ENCODE data around the gene SYNGR2.

The SYNGR2 gene

DNA sequence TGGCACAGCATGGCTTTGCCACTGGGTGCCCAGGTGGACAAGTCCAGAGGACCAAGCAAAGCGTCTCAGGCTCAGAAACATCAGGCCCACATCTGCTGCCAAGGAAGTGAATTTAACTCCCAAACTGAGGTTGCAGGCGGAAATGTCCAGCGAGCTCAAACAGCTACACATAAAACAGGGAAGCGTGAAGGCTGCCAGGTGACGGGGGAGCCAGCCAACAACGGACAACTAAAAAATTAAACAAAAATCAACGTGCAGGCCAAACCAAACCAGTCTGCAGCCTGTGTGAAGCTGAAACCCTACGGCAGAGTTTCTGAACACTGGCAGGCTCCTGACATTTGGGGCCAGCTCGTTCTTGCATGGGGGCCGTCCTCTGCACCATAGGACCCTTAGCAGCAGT is 16.0 kb downstream of the SYNGR2 start:
- DNase-seq (ENCODE audit: low read depth) = no peak
- no peak for TF ChIP-seq POLR2A (IDR thresholded peaks at IDR 0.05; ENCODE audit: extremely low read depth, insufficient read length)
- TF ChIP-seq, protein P1, sequence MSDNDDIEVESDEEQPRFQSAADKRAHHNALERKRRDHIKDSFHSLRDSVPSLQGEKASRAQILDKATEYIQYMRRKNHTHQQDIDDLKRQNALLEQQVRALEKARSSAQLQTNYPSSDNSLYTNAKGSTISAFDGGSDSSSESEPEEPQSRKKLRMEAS (IDR thresholded peaks at IDR 0.05; ENCODE audit: low read depth, low read length) = no peak
- TF ChIP-seq MYC (IDR thresholded peaks at IDR 0.05; ENCODE audit: low read depth, low read length) = no peak
- TF ChIP-seq, protein P2, sequence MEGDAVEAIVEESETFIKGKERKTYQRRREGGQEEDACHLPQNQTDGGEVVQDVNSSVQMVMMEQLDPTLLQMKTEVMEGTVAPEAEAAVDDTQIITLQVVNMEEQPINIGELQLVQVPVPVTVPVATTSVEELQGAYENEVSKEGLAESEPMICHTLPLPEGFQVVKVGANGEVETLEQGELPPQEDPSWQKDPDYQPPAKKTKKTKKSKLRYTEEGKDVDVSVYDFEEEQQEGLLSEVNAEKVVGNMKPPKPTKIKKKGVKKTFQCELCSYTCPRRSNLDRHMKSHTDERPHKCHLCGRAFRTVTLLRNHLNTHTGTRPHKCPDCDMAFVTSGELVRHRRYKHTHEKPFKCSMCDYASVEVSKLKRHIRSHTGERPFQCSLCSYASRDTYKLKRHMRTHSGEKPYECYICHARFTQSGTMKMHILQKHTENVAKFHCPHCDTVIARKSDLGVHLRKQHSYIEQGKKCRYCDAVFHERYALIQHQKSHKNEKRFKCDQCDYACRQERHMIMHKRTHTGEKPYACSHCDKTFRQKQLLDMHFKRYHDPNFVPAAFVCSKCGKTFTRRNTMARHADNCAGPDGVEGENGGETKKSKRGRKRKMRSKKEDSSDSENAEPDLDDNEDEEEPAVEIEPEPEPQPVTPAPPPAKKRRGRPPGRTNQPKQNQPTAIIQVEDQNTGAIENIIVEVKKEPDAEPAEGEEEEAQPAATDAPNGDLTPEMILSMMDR (IDR thresholded peaks at IDR 0.05; ENCODE audit: low read depth, low read length) = no peak
- H3K4me3 ChIP-seq (ENCODE audit: low read depth, low read length) = no peak overlapping the region

DNA sequence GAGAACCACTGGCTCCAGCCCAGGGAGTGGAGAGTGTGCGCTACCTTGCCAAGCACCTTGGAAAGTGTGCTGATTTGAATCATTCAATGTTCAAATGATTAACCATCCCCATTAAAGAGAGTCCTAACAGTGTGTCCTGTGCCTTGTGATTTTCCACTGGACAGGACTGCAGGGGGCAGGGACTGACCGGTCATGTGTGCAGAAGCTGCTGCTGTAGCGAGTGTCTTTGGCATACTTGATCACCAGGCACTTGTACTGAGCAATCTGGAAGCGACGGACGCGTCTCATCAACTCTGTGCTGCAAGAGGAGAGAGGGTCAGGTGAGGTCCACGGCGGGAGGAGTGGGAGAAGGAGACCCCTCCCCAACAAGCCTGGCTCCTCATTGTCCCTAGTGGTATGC is 16.5 kb downstream of the SYNGR2 start:
- DNase-seq (ENCODE audit: low read depth) = no peak
- no peak overlapping the region for H3K4me3 ChIP-seq (ENCODE audit: low read depth, low read length)
- TF ChIP-seq, protein P2 (IDR thresholded peaks at IDR 0.05; ENCODE audit: low read depth, low read length) = no peak
- TF ChIP-seq, protein P1 (IDR thresholded peaks at IDR 0.05; ENCODE audit: low read depth, low read length) = no peak
- TF ChIP-seq POLR2A (IDR thresholded peaks at IDR 0.05; ENCODE audit: extremely low read depth, insufficient read length) = no peak
- no peak for TF ChIP-seq MYC (IDR thresholded peaks at IDR 0.05; ENCODE audit: low read depth, low read length)

DNA sequence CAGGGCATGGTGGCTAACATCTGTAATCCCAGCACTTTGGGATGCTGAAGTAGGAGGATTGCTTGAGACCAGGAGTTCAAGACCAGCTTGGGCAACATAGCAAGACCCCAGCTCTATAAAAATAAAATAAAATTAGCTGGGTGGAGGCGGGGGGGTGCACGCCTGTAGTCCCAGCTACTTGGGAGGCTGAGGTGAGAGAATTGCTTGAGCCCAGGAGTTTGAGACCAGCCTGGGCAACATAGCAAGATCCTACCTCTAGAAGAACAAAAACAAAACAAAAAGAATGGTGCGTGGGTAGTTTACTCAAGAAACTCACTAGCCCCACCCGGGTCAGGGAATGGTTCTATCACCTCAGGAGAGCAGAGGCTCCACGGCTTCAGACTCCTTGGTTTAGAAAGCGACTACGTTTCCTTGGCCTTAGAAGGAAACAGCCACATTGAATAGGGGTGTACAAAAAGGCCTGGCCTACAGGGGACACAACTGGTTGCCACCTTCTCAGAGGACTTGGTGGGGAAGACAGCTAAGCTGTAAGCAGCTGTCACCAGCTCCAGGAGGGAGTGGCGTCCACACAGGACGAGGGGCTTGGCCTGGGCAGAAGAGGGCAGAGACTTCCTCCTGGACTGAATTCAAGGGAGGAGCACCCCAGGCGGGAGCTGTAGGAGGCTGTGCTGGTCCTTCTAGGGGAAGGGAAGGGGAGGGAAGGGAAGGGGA is 17.8 kb downstream of the SYNGR2 start:
- peak overlapping the region; percentile 59 for H3K4me3 ChIP-seq (ENCODE audit: low read depth, low read length)
- TF ChIP-seq, protein P2 (IDR thresholded peaks at IDR 0.05; ENCODE audit: low read depth, low read length) = no peak
- TF ChIP-seq MYC (IDR thresholded peaks at IDR 0.05; ENCODE audit: low read depth, low read length) = no peak
- TF ChIP-seq, protein P1 (IDR thresholded peaks at IDR 0.05; ENCODE audit: low read depth, low read length) = no peak
- no peak for TF ChIP-seq POLR2A (IDR thresholded peaks at IDR 0.05; ENCODE audit: extremely low read depth, insufficient read length)
- peak; percentile 63 for DNase-seq (ENCODE audit: low read depth)

DNA sequence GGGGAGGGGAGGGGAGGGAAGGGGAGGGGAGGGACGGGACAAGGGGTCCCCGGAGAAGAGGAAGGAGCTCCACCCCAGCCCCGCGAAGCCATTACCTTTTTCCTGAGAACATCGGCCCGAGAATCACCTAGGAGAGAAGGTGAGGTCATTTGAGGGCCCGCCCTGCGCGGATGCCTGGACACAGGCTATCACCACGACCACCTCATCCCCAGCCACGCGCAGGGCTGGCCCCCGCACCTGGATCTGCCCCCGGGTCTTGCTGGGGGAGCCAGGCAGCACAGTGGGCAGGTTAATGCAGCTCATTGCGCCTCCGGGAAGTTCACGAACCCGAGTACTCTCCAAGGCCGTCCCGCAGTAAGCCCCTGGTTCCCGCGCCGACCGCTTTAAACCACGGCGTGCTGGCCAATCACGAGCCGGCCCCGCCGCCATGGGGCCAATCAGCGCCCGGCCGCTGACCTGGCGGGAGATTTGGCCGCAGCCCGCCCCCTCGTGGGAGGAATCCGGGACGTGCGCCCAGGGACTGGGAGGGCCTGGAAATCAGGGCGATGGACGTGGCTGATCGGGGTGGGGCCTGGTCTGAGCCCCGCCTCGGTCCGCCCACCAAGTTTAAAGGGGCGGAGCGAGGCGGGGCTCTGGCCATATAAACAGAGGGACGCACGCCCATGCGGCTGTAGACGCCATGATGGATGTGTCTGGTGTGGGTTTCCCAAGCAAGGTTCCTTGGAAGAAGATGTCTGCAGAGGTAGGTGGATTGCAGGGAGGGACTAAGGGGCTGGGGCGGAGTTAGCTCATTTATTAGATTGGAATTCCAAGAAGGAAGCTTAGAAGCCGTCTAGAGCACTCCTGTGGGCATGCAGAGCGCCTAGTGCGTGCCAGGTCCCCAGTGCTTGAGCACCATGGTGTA is 18.6 kb downstream of the SYNGR2 start, which contains the start of the genes AFMID and TK1:
AFMID (plus strand) TSS at position 671 of the 904 bp plus-strand sequence; CDS start at position 680, 9 bp downstream.
TK1 (minus strand) TSS at position 361 of the 904 bp plus-strand sequence; CDS start at position 303, 58 bp downstream.
- peak within 1 kb of the TSS; percentile 98 for H3K4me3 ChIP-seq (ENCODE audit: low read depth, low read length)
- peak; percentile 98 for DNase-seq (ENCODE audit: low read depth)
- TF ChIP-seq MYC (IDR thresholded peaks at IDR 0.05; ENCODE audit: low read depth, low read length) (peak; percentile 94), POLR2A (IDR thresholded peaks at IDR 0.05; ENCODE audit: extremely low read depth, insufficient read length) (peak; percentile 95)
- TF ChIP-seq, protein P2 (IDR thresholded peaks at IDR 0.05; ENCODE audit: low read depth, low read length) = no peak
- TF ChIP-seq, protein P1 (IDR thresholded peaks at IDR 0.05; ENCODE audit: low read depth, low read length) = peak; percentile 83

DNA sequence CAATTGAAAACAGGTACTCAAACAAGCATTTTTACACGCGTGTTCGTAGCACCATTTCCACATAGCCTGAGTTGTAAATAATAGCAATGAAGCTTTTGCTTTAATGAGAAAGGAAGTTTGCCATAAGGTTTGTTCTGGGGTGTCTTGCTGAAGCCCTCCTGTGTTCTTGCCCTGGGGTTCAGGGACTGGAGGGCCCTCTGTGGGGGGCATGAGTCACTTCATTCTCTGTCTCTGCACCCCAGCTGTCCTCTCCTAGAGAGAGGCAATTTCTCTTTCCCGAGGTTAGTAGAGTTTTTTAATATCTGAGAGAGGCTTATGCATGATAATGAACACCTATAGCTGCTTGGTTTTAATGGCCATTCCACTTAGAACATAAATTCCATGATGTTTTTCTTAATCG is 28.3 kb downstream of the SYNGR2 start:
- TF ChIP-seq MYC (IDR thresholded peaks at IDR 0.05; ENCODE audit: low read depth, low read length) = no peak
- TF ChIP-seq, protein P1 (IDR thresholded peaks at IDR 0.05; ENCODE audit: low read depth, low read length) = no peak
- TF ChIP-seq, protein P2 (IDR thresholded peaks at IDR 0.05; ENCODE audit: low read depth, low read length) = no peak
- no peak for TF ChIP-seq POLR2A (IDR thresholded peaks at IDR 0.05; ENCODE audit: extremely low read depth, insufficient read length)
- DNase-seq (ENCODE audit: low read depth) = no peak

More for the DNA sequence above, 28.3 kb downstream of the SYNGR2 start:
- H3K4me3 ChIP-seq (ENCODE audit: low read depth, low read length) = no peak overlapping the region

All from NB4 (cell line).